GM12878 (cell line): ENCODE results near the gene IL32. TPM values are rescaled to one million over a fixed set of nuclear protein-coding genes. Genes with fewer than 3 reads are reported as not detected.

Experiments used
- ATAC-seq: fragments of 200-7000 bp; cut with Tn5 transposase; 3 replicates; pipeline ENCODE4 v1.9.1; 2020; ENCODE audit warnings: mild to moderate bottlenecking, moderate library complexity
- BruUV-seq: library from RNA; stranded (reverse); fragments of 400-500 nt; replicated peaks from 2 replicates; lab custom pipeline; 2021; lab: Mats Ljungman, UMichigan
- CTCF ChIA-PET: fragments of 300-600 bp; sonication (Branson Sonifier 250); formaldehyde crosslinking; extraction: SDS; loops from one replicate; lab custom pipeline; 2021; ENCODE audit warnings: inconsistent platforms; lab: Yijun Ruan, JAX
- POLR2A ChIA-PET: fragments of 350-600 bp; formaldehyde crosslinking; extraction: SDS; loops from one replicate; lab custom pipeline; 2021; ENCODE audit warnings: inconsistent platforms; lab: Charles Lee
- RAD21 ChIA-PET: fragments of 300-600 bp; sonication (Branson Sonifier 250); formaldehyde crosslinking; loops from one replicate; lab custom pipeline; 2023; ENCODE audit warnings: antibody characterized with exemption; ENCODE audit not compliant: unreplicated experiment; lab: Charles Lee
- SMC1A ChIA-PET: fragments of 300-600 bp; sonication (Branson Sonifier 250); formaldehyde crosslinking; loops from one replicate; lab custom pipeline; 2023; ENCODE audit not compliant: unreplicated experiment, uncharacterized antibody; lab: Charles Lee
- DNase-seq: peaks from one replicate; pipeline ENCODE4 v3.0.0-alpha.2; 2011; ENCODE audit warnings: low read depth, low spot score
- FAIRE-seq: peaks from 3 replicates; lab custom pipeline; 2011; peaks lifted over from hg19 to GRCh38; lab: Jason Lieb, UNC
- H2AFZ ChIP-seq: 2 replicates; pipeline ENCODE4 v1.6.0; 2011; ENCODE audit warnings: low read depth, low read length, control low read depth; ENCODE audit not compliant: control insufficient read depth
- H3K27ac ChIP-seq: 2 replicates; pipeline ENCODE4 v1.5.1; 2011; ENCODE audit warnings: control low read depth; ENCODE audit not compliant: control insufficient read depth, insufficient read depth
- H3K27me3 ChIP-seq, 2 experiments: replicated peaks in 1 of 2; 2 replicates each; pipeline versions ENCODE4 v1.6.0 to v1.6.1; 2011; ENCODE audit warnings: low read length in 1 of 2; ENCODE audit not compliant: control insufficient read depth in 2 of 2, insufficient read depth in 2 of 2
- H3K36me3 ChIP-seq, 2 experiments: 2 replicates each; pipeline ENCODE4 v1.5.1; 2011; ENCODE audit warnings: low read length in 1 of 2; ENCODE audit not compliant: control insufficient read depth in 2 of 2, insufficient read depth in 2 of 2
- H3K4me1 ChIP-seq: 2 replicates; pipeline ENCODE4 v1.6.1; 2011; ENCODE audit warnings: mild to moderate bottlenecking, low read length, moderate library complexity, mixed read lengths; ENCODE audit not compliant: control insufficient read depth, insufficient read depth
- H3K4me2 ChIP-seq: 2 replicates; pipeline ENCODE4 v1.6.0; 2011; ENCODE audit warnings: control low read depth; ENCODE audit not compliant: control insufficient read depth, insufficient read depth
- H3K4me3 ChIP-seq: fragments of 200-600 bp; sonication (generic); 2 replicates; pipeline ENCODE4 v1.5.1; 2016
- H3K79me2 ChIP-seq: 2 replicates; pipeline ENCODE4 v1.6.0; 2011; ENCODE audit warnings: low read length; ENCODE audit not compliant: control insufficient read depth, insufficient read depth
- H3K9ac ChIP-seq: 2 replicates; pipeline ENCODE4 v1.8.0; 2011; ENCODE audit warnings: low read length, control low read depth, mixed read lengths; ENCODE audit not compliant: control insufficient read depth, insufficient read depth
- H3K9me3 ChIP-seq: replicated peaks from 3 replicates; pipeline ENCODE4 v1.5.1; 2011; ENCODE audit warnings: mild to moderate bottlenecking, low read length; ENCODE audit not compliant: control insufficient read depth, insufficient read depth
- H4K20me1 ChIP-seq: 2 replicates; pipeline ENCODE4 v1.6.0; 2011; ENCODE audit not compliant: control insufficient read depth, insufficient read depth
- ASH2L ChIP-seq: fragments of 300-600, 200-600 bp; sonication (generic); IDR thresholded peaks from 2 replicates; pipeline ENCODE4 v1.6.1; 2017; ENCODE audit warnings: low read depth, mild to moderate bottlenecking, borderline replicate concordance
- ATF2 ChIP-seq: IDR thresholded peaks from 2 replicates; pipeline ENCODE4 v1.6.1; 2012; ENCODE audit warnings: low read length, inconsistent platforms
- BACH1 ChIP-seq: fragments of 450-650 bp; IDR thresholded peaks from 2 replicates; pipeline ENCODE4 v1.6.1; 2017; ENCODE audit warnings: mild to moderate bottlenecking, borderline replicate concordance
- CBX5 ChIP-seq: sonication (generic); IDR thresholded peaks from 2 replicates; pipeline ENCODE4 v1.6.1; 2016; ENCODE audit warnings: low read depth, moderate library complexity, mild to moderate bottlenecking, inconsistent platforms
- ESRRA ChIP-seq: IDR thresholded peaks from 2 replicates; pipeline ENCODE4 v1.6.1; 2012; ENCODE audit warnings: mild to moderate bottlenecking, low read length, improper control_type of control experiment
- HSF1 ChIP-seq: fragments of 150-350 bp; IDR thresholded peaks from 2 replicates; pipeline ENCODE4 v1.6.1; 2014; ENCODE audit warnings: mild to moderate bottlenecking, low read depth, low read length
- POLR2AphosphoS5 ChIP-seq: IDR thresholded peaks from 2 replicates; pipeline ENCODE4 v1.6.1; 2011; ENCODE audit warnings: mild to moderate bottlenecking, low read length, inconsistent platforms
- SIN3A ChIP-seq: IDR thresholded peaks from 2 replicates; pipeline ENCODE4 v1.6.1; 2012; ENCODE audit warnings: low read depth, low read length, improper control_type of control experiment
- YY1 ChIP-seq: IDR thresholded peaks from 2 replicates; pipeline ENCODE4 v1.6.1; 2011; ENCODE audit warnings: low read depth, mild to moderate bottlenecking, low read length
- ZNF24 ChIP-seq: fragments of 450-650 bp; IDR thresholded peaks from 2 replicates; pipeline ENCODE4 v1.6.1; 2017; ENCODE audit warnings: antibody characterized with exemption, mild to moderate bottlenecking
- WGBS: methylation state at CpG from one replicate; pipeline ENCODE4 v1.1.6; 2016; ENCODE audit warnings: low lambda C conversion rate; ENCODE audit not compliant: insufficient replicate concordance, insufficient coverage; ENCODE audit errors: missing lambda C conversion rate; 5-methylcytosine and 5-hydroxymethylcytosine counted together
- in situ Hi-C: fragments of 300-500 bp; cut with MboI; formaldehyde crosslinking; loops from 9 replicates; pipeline ENCODE4 v1.14.3; 2018; ENCODE audit warnings: mixed read lengths
- intact Hi-C: fragments of 100-400 bp; cut with micrococcal nuclease; formaldehyde crosslinking; loops from one replicate; pipeline ENCODE4 v1.14.2; 2022; ENCODE audit not compliant: unreplicated experiment
- polyA plus RNA-seq, 11 experiments: library from polyadenylated mRNA; depleted of rRNA in 4 of 11; unstranded in 6 of 11; stranded (reverse) in 5 of 11; fragments of >200 nt; fragmentation: Nextera tagmentation in 4 of 11; fragmentation: Illumina TruSeq in 1 of 11; extraction: Ambion mirVana in 4 of 11; extraction: Trizol in 1 of 11; gene quantifications; 1 replicate in 1 of 11; 2 replicates in 10 of 11; pipeline versions ENCODE4 v1.2.1 to v1.2.3, GENCODE V29; 2011 to 2016; ENCODE audit warnings: inconsistent platforms in 2 of 11, missing spikeins in 2 of 11, low read depth in 1 of 11
- total RNA-seq, 4 experiments: library from RNA; depleted of rRNA in 3 of 4; stranded (reverse); fragments of >200 nt in 3 of 4; fragmentation: Illumina TruSeq in 1 of 4; extraction: Trizol in 1 of 4; gene quantifications; 2 replicates each; pipeline versions ENCODE4 v1.2.1 to v1.2.3, GENCODE V29; 2013 to 2021

Gene IL32
- total and polyA plus RNA-seq, 10 of the 15 experiments (the other 5 are each of a cell fraction or from before 2014, with no cell fraction given): 27.0 to 122 (median 55.8) TPM

- Histone ChIP-seq H3K27ac (no peak within 1 kb of the TSS), H3K4me1 (peaks cover 29% of the 10 kb centered on the region), H3K9me3 (no peaks in the 10 kb centered on the region), H3K4me2 (peak within 1 kb of the TSS; percentile 95), H3K27me3 (no peaks in the 10 kb centered on the region), H3K36me3 (no peaks in the 10 kb centered on the region), H3K79me2 (no peaks in the 10 kb centered on the region), H3K4me3 (peak within 1 kb of the TSS; percentile 35; the same call in 1 of the 2 replicates), H3K9ac (no peak within 1 kb of the TSS), H4K20me1 (no peaks in the 10 kb centered on the region), H2AFZ (peak within 1 kb of the TSS; percentile 83)
- RAD21 ChIA-PET: interaction anchor here (0.7 to 5.3 kb wide), 4 partner anchors 27 to 36 kb away, joined by 3 to 55 read pairs (median 4); partner anchors contain the start of genes IL32 and ZNF213
- in situ Hi-C loops: loop anchor here (5.0 kb wide), 1 partner anchor 36 kb away; no protein-coding TSS in a partner anchor
- no peak for DNase-seq
- SMC1A ChIA-PET: interaction anchor here (7.4 kb wide), 1 partner anchor 31 kb away, joined by 67 read pairs; no protein-coding TSS in a partner anchor
- no peak for ATAC-seq
- CTCF ChIA-PET: interaction anchor here (0.7 to 21.2 kb wide), 6 partner anchors 15 to 67 kb away, joined by 3 to 396 read pairs (median 4); partner anchors contain the start of gene ZNF213
- no peak for FAIRE-seq
- TF ChIP-seq POLR2AphosphoS5: no peak
- TF ChIP-seq BACH1: no peak
- TF ChIP-seq ESRRA: no peak
- TF ChIP-seq CBX5: no peak
- no peak for TF ChIP-seq YY1
- TF ChIP-seq ASH2L: no peak
- no peak for TF ChIP-seq HSF1
- TF ChIP-seq ATF2: no peak
- no peak for TF ChIP-seq SIN3A
- no peak for TF ChIP-seq ZNF24
- POLR2A ChIA-PET: interaction anchor here (0.8 to 1.7 kb wide), 6 partner anchors 10 to 73 kb away, joined by 3 to 10 read pairs (median 3); no protein-coding TSS in a partner anchor
- WGBS: 62% methylated on average over 21 of the region's 21 CpGs
- intact Hi-C loops: no loop called here
- BruUV-seq: no TSS peak
These were observed 33.3 kb downstream of the IL32 start, which contains the start of gene ZSCAN10 for GRCh38 chr16:3098459-3099394. Gene ZSCAN10, minus strand, starts transcription at chr16:3099294. Its CDS starts 6,357 bp downstream, at chr16:3092937.
